H9 (cell line): ENCODE data around the gene DES. TPM values are rescaled to one million over a fixed set of nuclear protein-coding genes. Genes with fewer than 3 reads are reported as not detected.
A peak's percentile ranks its signal among the peaks of the same experiment; 100 is the strongest.

Experiments used
- DNase-seq: peaks from one replicate; pipeline ENCODE4 v3.0.0-alpha.2; 2017
- H2AFZ ChIP-seq: one replicate; pipeline ENCODE4 v1.6.1; 2013; ENCODE audit warnings: mild to moderate bottlenecking, low read length, control low read depth, moderate library complexity
- H2AK5ac ChIP-seq: 2 replicates; pipeline ENCODE4 v1.6.1; 2013; ENCODE audit warnings: low read length, control low read depth, mixed read lengths; ENCODE audit not compliant: insufficient read length
- H2BK120ac ChIP-seq: one replicate; pipeline ENCODE4 v1.6.1; 2013; ENCODE audit warnings: low read depth, mild to moderate bottlenecking, low read length, control low read depth, inconsistent platforms; ENCODE audit not compliant: poor library complexity, severe bottlenecking
- H2BK12ac ChIP-seq: 2 replicates; pipeline ENCODE4 v1.6.1; 2013; ENCODE audit warnings: low read length, control low read depth, mixed read lengths, low read depth; ENCODE audit not compliant: insufficient read length
- H2BK15ac ChIP-seq: 2 replicates; pipeline ENCODE4 v1.6.1; 2013; ENCODE audit warnings: low read depth, low read length, control low read depth
- H2BK20ac ChIP-seq: one replicate; pipeline ENCODE4 v1.6.1; 2013; ENCODE audit warnings: low read depth, mild to moderate bottlenecking, low read length, control low read depth, inconsistent platforms; ENCODE audit not compliant: poor library complexity, severe bottlenecking
- H2BK5ac ChIP-seq: 2 replicates; pipeline ENCODE4 v1.6.1; 2013; ENCODE audit warnings: low read length, control low read depth, mixed read lengths; ENCODE audit not compliant: insufficient read length
- H3K14ac ChIP-seq: 2 replicates; pipeline ENCODE4 v1.6.1; 2013; ENCODE audit warnings: low read length, control low read depth; ENCODE audit not compliant: insufficient read depth
- H3K18ac ChIP-seq: 2 replicates; pipeline ENCODE4 v1.6.1; 2013; ENCODE audit warnings: low read depth, mild to moderate bottlenecking, mixed read lengths, low read length, control low read depth; ENCODE audit not compliant: insufficient read length
- H3K23ac ChIP-seq: 2 replicates; pipeline ENCODE4 v1.6.1; 2013; ENCODE audit warnings: low read length, control low read depth, mixed read lengths, low read depth; ENCODE audit not compliant: insufficient read length
- H3K23me2 ChIP-seq: 2 replicates; pipeline ENCODE4 v1.6.1; 2013; ENCODE audit warnings: low read depth, mild to moderate bottlenecking, mixed read lengths, low read length, control low read depth; ENCODE audit not compliant: insufficient read length, poor library complexity, severe bottlenecking
- H3K27ac ChIP-seq: 2 replicates; pipeline ENCODE4 v1.5.1; 2013; ENCODE audit warnings: low read length, control low read depth, mixed read lengths, low read depth; ENCODE audit not compliant: insufficient read length
- H3K27me3 ChIP-seq: 2 replicates; pipeline ENCODE4 v1.6.1; 2013; ENCODE audit warnings: low read length, control low read depth, inconsistent platforms; ENCODE audit not compliant: insufficient read depth
- H3K4ac ChIP-seq: 2 replicates; pipeline ENCODE4 v1.6.1; 2013; ENCODE audit warnings: low read depth, mild to moderate bottlenecking, control low read depth, inconsistent platforms, low read length, moderate library complexity
- H3K4me1 ChIP-seq: 2 replicates; pipeline ENCODE4 v1.6.1; 2013; ENCODE audit warnings: low read length, control low read depth, inconsistent platforms; ENCODE audit not compliant: insufficient read depth
- H3K4me2 ChIP-seq: 2 replicates; pipeline ENCODE4 v1.6.1; 2013; ENCODE audit warnings: low read length, control low read depth, mixed read lengths; ENCODE audit not compliant: insufficient read length, insufficient read depth
- H3K56ac ChIP-seq: 2 replicates; pipeline ENCODE4 v1.6.1; 2013; ENCODE audit warnings: low read depth, mild to moderate bottlenecking, mixed read lengths, low read length, control low read depth; ENCODE audit not compliant: insufficient read length
- H3K79me1 ChIP-seq: 2 replicates; pipeline ENCODE4 v1.6.1; 2013; ENCODE audit warnings: low read depth, mild to moderate bottlenecking, moderate library complexity, low read length, control low read depth, inconsistent platforms; ENCODE audit not compliant: insufficient read depth, poor library complexity, severe bottlenecking
- H3K79me2 ChIP-seq: 2 replicates; pipeline ENCODE4 v1.6.1; 2013; ENCODE audit warnings: low read length, control low read depth, inconsistent platforms; ENCODE audit not compliant: insufficient read depth
- H3K9ac ChIP-seq: 2 replicates; pipeline ENCODE4 v1.6.1; 2013; ENCODE audit warnings: low read length, control low read depth, mixed read lengths; ENCODE audit not compliant: insufficient read length; ENCODE audit errors: extremely low read depth
- H3K9me3 ChIP-seq: one replicate; pipeline ENCODE4 v1.6.1; 2013; ENCODE audit warnings: low read depth, low read length, inconsistent platforms; ENCODE audit not compliant: control insufficient read depth
- H3T11ph ChIP-seq: one replicate; pipeline ENCODE4 v1.6.1; 2013; ENCODE audit warnings: mild to moderate bottlenecking, low read length, control low read depth, inconsistent platforms
- H4K20me1 ChIP-seq: one replicate; pipeline ENCODE4 v1.6.1; 2013; ENCODE audit not compliant: control insufficient read depth, insufficient read length, insufficient read depth
- H4K5ac ChIP-seq: 2 replicates; pipeline ENCODE4 v1.6.1; 2013; ENCODE audit warnings: low read depth, mild to moderate bottlenecking, mixed read lengths, low read length, control low read depth; ENCODE audit not compliant: insufficient read length
- H4K8ac ChIP-seq: replicated peaks from 2 replicates; pipeline ENCODE4 v1.6.1; 2013; ENCODE audit warnings: low read length, control low read depth, mixed read lengths, low read depth; ENCODE audit not compliant: insufficient read length
- H4K91ac ChIP-seq: 2 replicates; pipeline ENCODE4 v1.6.1; 2013; ENCODE audit warnings: low read depth, mild to moderate bottlenecking, moderate library complexity, mixed read lengths, low read length, control low read depth; ENCODE audit not compliant: insufficient read length
- H3K27ac Mint-ChIP-seq, 3 experiments: 2 replicates in 2 of 3; 3 replicates in 1 of 3; pipeline ENCODE4 v1.8.0; 2020 to 2021; ENCODE audit warnings: mixed read lengths in 3 of 3, mild to moderate bottlenecking in 1 of 3, moderate library complexity in 1 of 3
- H3K27me3 Mint-ChIP-seq: 2 replicates; pipeline ENCODE4 v1.8.0; 2021; ENCODE audit warnings: low read depth, mild to moderate bottlenecking, moderate library complexity, mixed read lengths
- H3K36me3 Mint-ChIP-seq, 3 experiments: 2 replicates in 2 of 3; 3 replicates in 1 of 3; pipeline ENCODE4 v1.8.0; 2020 to 2021; ENCODE audit warnings: low read depth in 3 of 3, mixed read lengths in 3 of 3; ENCODE audit not compliant: insufficient read depth in 1 of 3
- H3K4me1 Mint-ChIP-seq, 2 experiments: 2 replicates each; pipeline ENCODE4 v1.8.0; 2020; ENCODE audit warnings: mixed read lengths in 2 of 2
- H3K4me3 Mint-ChIP-seq, 2 experiments: 2 replicates in 1 of 2; 3 replicates in 1 of 2; pipeline ENCODE4 v1.8.0; 2020 to 2021; ENCODE audit warnings: mild to moderate bottlenecking in 2 of 2, mixed read lengths in 2 of 2, moderate library complexity in 1 of 2
- H3K9me3 Mint-ChIP-seq, 2 experiments: 2 replicates in 1 of 2; 3 replicates in 1 of 2; pipeline ENCODE4 v1.8.0; 2020; ENCODE audit warnings: mild to moderate bottlenecking in 2 of 2, mixed read lengths in 2 of 2, moderate library complexity in 1 of 2
- CTCF ChIP-seq: fragments of 200-600 bp; sonication (generic); conservative IDR thresholded peaks from 3 replicates; pipeline ENCODE4 v1.8.0; 2021; ENCODE audit warnings: antibody characterized with exemption, mild to moderate bottlenecking
- WGBS: extraction: QIAGEN DNeasy Blood & Tissue Kit; methylation state at CpG from one replicate; pipeline ENCODE4 v1.1.7; 2013; ENCODE audit warnings: missing lambda C conversion rate, low lambda C conversion rate, mixed read lengths; ENCODE audit not compliant: insufficient read length; ENCODE audit errors: extremely low coverage; 5-methylcytosine and 5-hydroxymethylcytosine counted together
- total RNA-seq: library from RNA; stranded (reverse); gene quantifications from 2 replicates; pipeline ENCODE4 v1.2.1, GENCODE V29; 2021

DES gene
- total RNA-seq, 1 experiment from 2014 or later = 4.6 TPM

- H2BK5ac ChIP-seq = no peak overlapping the region
- no peak overlapping the region for H3K14ac ChIP-seq
- no peak overlapping the region for H4K8ac ChIP-seq
- Mint-ChIP-seq H3K4me1 (peaks cover 12 to 19% of the 10 kb centered on the region in 2 experiments), H3K27me3 (peaks cover 3% of the 10 kb centered on the region; the same call in 1 of the 2 replicates), H3K9me3 (no peaks in the 10 kb centered on the region; a peak in 1 of 5 replicates), H3K36me3 (peaks cover 21 to 31% (median 27%) of the 10 kb centered on the region in 3 experiments; a peak in 6 of 7 replicates), H3K27ac (peak overlapping the region in 1 of 3 experiments; percentile 48; a peak in 1 of 7 replicates), H3K4me3 (peak overlapping the region; percentile 80 to 95)
- no peak overlapping the region for H3K56ac ChIP-seq
- H3K27ac ChIP-seq = no peak overlapping the region
- no peak overlapping the region for H3T11ph ChIP-seq
- TF ChIP-seq CTCF = peak; percentile 63
- peak overlapping the region; percentile 52 for H3K18ac ChIP-seq
- H3K79me1 ChIP-seq = no peaks in the 10 kb centered on the region
- no peaks in the 10 kb centered on the region for H3K9me3 ChIP-seq
- H2BK15ac ChIP-seq = no peak overlapping the region
- no peaks in the 10 kb centered on the region for H3K27me3 ChIP-seq
- no peak overlapping the region for H2BK120ac ChIP-seq
- no peaks in the 10 kb centered on the region for H3K79me2 ChIP-seq
- H3K4me1 ChIP-seq = no peaks in the 10 kb centered on the region
- H3K23me2 ChIP-seq = peaks cover 7% of the 10 kb centered on the region
- no peak overlapping the region for H3K23ac ChIP-seq
- no peak overlapping the region for H3K9ac ChIP-seq
- peak; percentile 96 for DNase-seq
- peak overlapping the region; percentile 50 for H3K4me2 ChIP-seq
- no peak overlapping the region for H2BK20ac ChIP-seq
- H3K4ac ChIP-seq = no peak overlapping the region
- H4K5ac ChIP-seq = no peak overlapping the region
- no peak overlapping the region for H4K91ac ChIP-seq
- H2AFZ ChIP-seq = no peak overlapping the region
- no peak overlapping the region for H2BK12ac ChIP-seq
- H4K20me1 ChIP-seq = no peaks in the 10 kb centered on the region
- WGBS = no CpG with 5 or more reads among the region's 78 CpGs
- no peak overlapping the region for H2AK5ac ChIP-seq
Measured at GRCh38 chr2:219388121-219388906, 29.9 kb upstream of the DES start.
